ENCODE data around the gene INSYN2B. TPM values are rescaled to one million over a fixed set of nuclear protein-coding genes. Genes with fewer than 3 reads are reported as not detected.

INSYN2B gene
- total RNA-seq, 4 donors from 2014 or later = not detected

- TF ChIP-seq POLR2A (IDR thresholded peaks at IDR 0.05) (no peak), POLR2AphosphoS5 (IDR thresholded peaks at IDR 0.05) (no peak), CTCF (IDR thresholded peaks at IDR 0.05) (no peak), EP300 (IDR thresholded peaks at IDR 0.05) (no peak)
- no peak overlapping the region for H3K27ac ChIP-seq
- H3K4me1 ChIP-seq = no peaks in the 10 kb centered on the region
- no peak for ATAC-seq
- H3K9me3 ChIP-seq = no peaks in the 10 kb centered on the region
- no peak overlapping the region for H3K4me3 ChIP-seq
- H3K36me3 ChIP-seq = no peaks in the 10 kb centered on the region
- 77 to 81% methylated on average over 2 of the region's 2 CpGs for WGBS, 2 donors (ENCODE audit: low coverage in 1 of 2)
- H3K27me3 ChIP-seq = peaks cover 8% of the 10 kb centered on the region
Measured at GRCh38 chr5:169939731-169940130, 40.6 kb downstream of the INSYN2B start.

- Histone ChIP-seq H3K27ac (no peak overlapping the region), H3K27me3 (peaks cover 19% of the 10 kb centered on the region), H3K4me1 (no peaks in the 10 kb centered on the region), H3K4me3 (no peak overlapping the region), H3K9me3 (no peaks in the 10 kb centered on the region), H3K36me3 (no peaks in the 10 kb centered on the region)
- no peak for ATAC-seq
- WGBS, 2 donors (ENCODE audit: low coverage in 1 of 2) = 88 to 100% methylated on average over 1 to 2 of the region's 2 CpGs
- TF ChIP-seq CTCF (IDR thresholded peaks at IDR 0.05) (no peak), POLR2AphosphoS5 (IDR thresholded peaks at IDR 0.05) (no peak), EP300 (IDR thresholded peaks at IDR 0.05) (no peak), POLR2A (IDR thresholded peaks at IDR 0.05) (no peak)
Measured at GRCh38 chr5:169938439-169938838, 41.9 kb downstream of the INSYN2B start.

GRCh38 chr5:169935762-169936161, 44.5 kb downstream of the INSYN2B start:
- TF ChIP-seq POLR2A (IDR thresholded peaks at IDR 0.05) (no peak), POLR2AphosphoS5 (IDR thresholded peaks at IDR 0.05) (no peak), CTCF (IDR thresholded peaks at IDR 0.05) (no peak), EP300 (IDR thresholded peaks at IDR 0.05) (no peak)
- no peaks in the 10 kb centered on the region for H3K36me3 ChIP-seq
- H3K27ac ChIP-seq = no peak overlapping the region
- no peak for ATAC-seq
- WGBS, 2 donors (ENCODE audit: low coverage in 1 of 2) = 74 to 90% methylated on average over 5 of the region's 5 CpGs
- no peak overlapping the region for H3K4me3 ChIP-seq
- no peaks in the 10 kb centered on the region for H3K4me1 ChIP-seq
- peaks cover 31% of the 10 kb centered on the region for H3K27me3 ChIP-seq
- no peaks in the 10 kb centered on the region for H3K9me3 ChIP-seq

- Histone ChIP-seq H3K4me1 (no peaks in the 10 kb centered on the region), H3K4me3 (no peak overlapping the region), H3K27ac (no peak overlapping the region), H3K9me3 (no peaks in the 10 kb centered on the region), H3K36me3 (no peaks in the 10 kb centered on the region), H3K27me3 (peaks cover 26% of the 10 kb centered on the region)
- WGBS, 2 donors (ENCODE audit: low coverage in 1 of 2) = 78 to 82% methylated on average over 6 to 7 of the region's 7 CpGs
- TF ChIP-seq EP300 (IDR thresholded peaks at IDR 0.05) (no peak), CTCF (IDR thresholded peaks at IDR 0.05) (no peak), POLR2A (IDR thresholded peaks at IDR 0.05) (no peak), POLR2AphosphoS5 (IDR thresholded peaks at IDR 0.05) (no peak)
- no peak for ATAC-seq
Measured at GRCh38 chr5:169934990-169935389, 45.3 kb downstream of the INSYN2B start.

GRCh38 chr5:169933616-169934015, 46.7 kb downstream of the INSYN2B start:
- Histone ChIP-seq H3K4me1 (no peaks in the 10 kb centered on the region), H3K27me3 (peaks cover 24% of the 10 kb centered on the region), H3K4me3 (no peak overlapping the region), H3K36me3 (no peaks in the 10 kb centered on the region), H3K9me3 (no peaks in the 10 kb centered on the region), H3K27ac (no peak overlapping the region)
- no peak for ATAC-seq
- WGBS, 2 donors (ENCODE audit: low coverage in 1 of 2) = 36 to 47% methylated on average over 5 to 7 of the region's 7 CpGs
- no peak for TF ChIP-seq EP300 (IDR thresholded peaks at IDR 0.05)
- no peak for TF ChIP-seq POLR2AphosphoS5 (IDR thresholded peaks at IDR 0.05)
- TF ChIP-seq CTCF (IDR thresholded peaks at IDR 0.05) = no peak
- no peak for TF ChIP-seq POLR2A (IDR thresholded peaks at IDR 0.05)

All from gastroesophageal sphincter (tissue), 4 donors.